Measurements from ENCODE around the gene IFNAR1. TPM values are rescaled to one million over a fixed set of nuclear protein-coding genes. Genes with fewer than 3 reads are reported as not detected.

The IFNAR1 gene
- total RNA-seq, 1 donor from 2014 or later, result 18.9 TPM

DNA sequence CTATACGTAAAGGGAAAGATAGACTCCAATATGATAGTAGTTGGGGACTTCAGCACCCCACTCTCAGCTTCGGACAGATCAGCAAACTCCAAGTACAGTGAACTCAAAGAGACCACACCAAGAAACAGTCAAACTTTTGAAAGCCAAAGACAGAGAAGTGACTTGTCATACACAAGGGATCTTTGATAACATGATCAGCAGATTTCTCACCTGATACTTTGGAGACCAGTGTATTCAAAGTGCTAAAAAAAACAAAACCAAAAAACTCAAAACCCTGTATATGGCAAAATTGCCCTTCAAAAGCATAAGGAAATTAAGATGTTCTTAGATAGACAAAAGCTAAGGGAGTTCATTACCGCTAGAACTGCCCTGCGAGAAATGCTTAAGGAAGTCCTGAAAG lies 9.4 kb downstream of the IFNAR1 start:
- Mint-ChIP-seq H3K4me3 (no peak overlapping the region), H3K36me3 (ENCODE audit: low read depth) (peaks cover 34% of the 10 kb centered on the region), H3K27me3 (ENCODE audit: low read depth) (no peaks in the 10 kb centered on the region), H3K4me1 (no peaks in the 10 kb centered on the region), H3K27ac (ENCODE audit: unreplicated experiment) (no peak overlapping the region), H3K9me3 (peaks cover 14% of the 10 kb centered on the region)
- TF ChIP-seq, protein P1, sequence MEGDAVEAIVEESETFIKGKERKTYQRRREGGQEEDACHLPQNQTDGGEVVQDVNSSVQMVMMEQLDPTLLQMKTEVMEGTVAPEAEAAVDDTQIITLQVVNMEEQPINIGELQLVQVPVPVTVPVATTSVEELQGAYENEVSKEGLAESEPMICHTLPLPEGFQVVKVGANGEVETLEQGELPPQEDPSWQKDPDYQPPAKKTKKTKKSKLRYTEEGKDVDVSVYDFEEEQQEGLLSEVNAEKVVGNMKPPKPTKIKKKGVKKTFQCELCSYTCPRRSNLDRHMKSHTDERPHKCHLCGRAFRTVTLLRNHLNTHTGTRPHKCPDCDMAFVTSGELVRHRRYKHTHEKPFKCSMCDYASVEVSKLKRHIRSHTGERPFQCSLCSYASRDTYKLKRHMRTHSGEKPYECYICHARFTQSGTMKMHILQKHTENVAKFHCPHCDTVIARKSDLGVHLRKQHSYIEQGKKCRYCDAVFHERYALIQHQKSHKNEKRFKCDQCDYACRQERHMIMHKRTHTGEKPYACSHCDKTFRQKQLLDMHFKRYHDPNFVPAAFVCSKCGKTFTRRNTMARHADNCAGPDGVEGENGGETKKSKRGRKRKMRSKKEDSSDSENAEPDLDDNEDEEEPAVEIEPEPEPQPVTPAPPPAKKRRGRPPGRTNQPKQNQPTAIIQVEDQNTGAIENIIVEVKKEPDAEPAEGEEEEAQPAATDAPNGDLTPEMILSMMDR (conservative IDR thresholded peaks at IDR 0.05), result no peak
- no peak for DNase-seq (ENCODE audit: low read depth, low spot score)

DNA sequence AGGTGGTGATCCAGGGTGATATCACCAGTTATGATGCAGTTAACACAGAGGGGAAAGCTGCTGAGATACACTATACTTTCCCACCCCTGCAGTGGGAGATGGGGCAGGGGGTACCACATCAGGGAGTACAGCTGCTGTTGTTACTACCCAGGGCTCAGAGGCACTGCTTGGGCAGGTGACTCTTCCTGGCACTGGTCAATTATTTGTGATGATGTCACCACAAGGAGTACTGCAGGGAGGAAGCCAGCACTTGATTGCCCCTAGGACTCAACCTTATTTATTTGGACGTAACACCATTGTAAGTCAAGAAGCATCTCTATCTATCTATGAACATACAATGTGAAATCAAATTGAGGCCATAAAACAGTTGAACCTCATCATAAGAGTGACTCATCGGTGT lies 10.1 kb downstream of the IFNAR1 start:
- H3K4me3 Mint-ChIP-seq, result no peak overlapping the region
- H3K36me3 Mint-ChIP-seq (ENCODE audit: low read depth), result peaks cover 34% of the 10 kb centered on the region
- TF ChIP-seq, protein P1 (conservative IDR thresholded peaks at IDR 0.05), result no peak
- no peaks in the 10 kb centered on the region for H3K4me1 Mint-ChIP-seq
- no peak for DNase-seq (ENCODE audit: low read depth, low spot score)
- H3K27ac Mint-ChIP-seq (ENCODE audit: unreplicated experiment), result no peak overlapping the region
- H3K27me3 Mint-ChIP-seq (ENCODE audit: low read depth), result no peaks in the 10 kb centered on the region
- H3K9me3 Mint-ChIP-seq, result peaks cover 14% of the 10 kb centered on the region

DNA sequence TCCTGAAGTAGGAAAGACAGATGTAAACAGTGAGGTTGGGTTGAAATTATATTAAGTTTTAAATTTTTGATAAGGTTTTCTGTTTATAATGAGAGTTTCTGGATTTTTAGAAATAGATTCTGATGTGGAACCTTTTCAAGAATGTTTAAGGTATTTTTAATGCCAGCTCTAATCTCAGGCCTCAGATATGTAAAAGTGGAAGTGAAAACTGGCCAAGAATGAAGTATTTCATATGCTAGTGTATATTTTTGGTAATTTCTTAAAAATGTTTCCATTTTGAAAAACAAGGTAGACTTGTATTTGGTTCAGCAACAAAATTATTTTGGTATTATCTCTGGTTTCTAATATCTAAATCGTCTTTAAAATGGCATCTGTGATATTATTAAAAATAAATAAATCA lies 14.4 kb downstream of the IFNAR1 start:
- TF ChIP-seq, protein P1 (conservative IDR thresholded peaks at IDR 0.05), result no peak
- Mint-ChIP-seq H3K9me3 (peaks cover 1% of the 10 kb centered on the region), H3K36me3 (ENCODE audit: low read depth) (peaks cover 10% of the 10 kb centered on the region), H3K27ac (ENCODE audit: unreplicated experiment) (no peak overlapping the region), H3K4me3 (no peak overlapping the region), H3K4me1 (no peaks in the 10 kb centered on the region), H3K27me3 (ENCODE audit: low read depth) (no peaks in the 10 kb centered on the region)
- DNase-seq (ENCODE audit: low read depth, low spot score), result no peak

DNA sequence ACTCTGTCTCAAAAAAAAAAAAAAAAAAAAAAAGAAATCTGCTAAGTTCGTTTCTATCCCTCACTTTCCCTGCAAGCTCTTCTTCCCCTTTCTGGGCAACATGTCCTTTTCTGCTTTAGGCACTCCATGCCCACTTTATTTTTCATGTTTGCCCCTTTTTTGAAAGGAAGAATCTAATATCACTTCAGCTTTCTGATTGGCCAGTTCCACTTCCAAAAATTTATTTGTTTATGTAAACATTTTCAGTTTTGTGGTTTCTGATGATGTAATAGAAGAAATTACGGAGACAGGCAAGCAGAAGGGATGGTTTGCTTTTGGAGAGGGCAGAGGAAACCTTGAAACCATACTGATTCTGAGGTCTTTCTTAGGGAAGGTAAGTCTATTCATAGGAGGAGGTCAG lies 15.1 kb downstream of the IFNAR1 start:
- TF ChIP-seq, protein P1 (conservative IDR thresholded peaks at IDR 0.05), result no peak
- Mint-ChIP-seq H3K4me1 (no peaks in the 10 kb centered on the region), H3K9me3 (no peaks in the 10 kb centered on the region), H3K27me3 (ENCODE audit: low read depth) (no peaks in the 10 kb centered on the region), H3K36me3 (ENCODE audit: low read depth) (peaks cover 10% of the 10 kb centered on the region), H3K27ac (ENCODE audit: unreplicated experiment) (no peak overlapping the region), H3K4me3 (no peak overlapping the region)
- no peak for DNase-seq (ENCODE audit: low read depth, low spot score)

DNA sequence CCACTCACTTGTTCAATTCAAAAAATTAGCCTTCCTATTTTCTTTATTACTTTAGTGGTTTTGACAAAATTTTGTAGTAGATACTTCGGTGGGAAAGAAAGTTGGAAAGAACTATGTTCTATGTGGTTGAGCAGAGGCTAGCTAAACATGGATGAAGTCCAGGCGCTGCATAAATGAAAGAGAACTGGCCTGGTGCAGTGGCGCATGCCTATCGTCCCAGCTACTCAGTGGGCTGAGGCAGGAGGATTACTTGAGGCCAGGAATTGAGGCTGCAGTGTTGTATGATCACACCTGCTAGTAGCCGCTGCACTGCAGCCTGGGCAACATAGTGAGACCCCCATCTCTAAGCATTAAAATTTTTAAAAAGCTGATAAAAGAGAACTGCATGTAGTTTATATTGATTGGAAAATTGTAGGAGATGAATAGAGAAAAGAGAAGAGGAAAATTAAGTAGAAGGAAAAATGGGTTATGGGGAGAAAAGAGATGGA lies 21.0 kb downstream of the IFNAR1 start:
- Mint-ChIP-seq H3K27ac (ENCODE audit: unreplicated experiment) (no peak overlapping the region), H3K4me3 (no peak overlapping the region), H3K4me1 (no peaks in the 10 kb centered on the region), H3K9me3 (no peaks in the 10 kb centered on the region), H3K27me3 (ENCODE audit: low read depth) (no peaks in the 10 kb centered on the region), H3K36me3 (ENCODE audit: low read depth) (peaks cover 13% of the 10 kb centered on the region)
- TF ChIP-seq, protein P1 (conservative IDR thresholded peaks at IDR 0.05), result no peak
- no peak for DNase-seq (ENCODE audit: low read depth, low spot score)

DNA sequence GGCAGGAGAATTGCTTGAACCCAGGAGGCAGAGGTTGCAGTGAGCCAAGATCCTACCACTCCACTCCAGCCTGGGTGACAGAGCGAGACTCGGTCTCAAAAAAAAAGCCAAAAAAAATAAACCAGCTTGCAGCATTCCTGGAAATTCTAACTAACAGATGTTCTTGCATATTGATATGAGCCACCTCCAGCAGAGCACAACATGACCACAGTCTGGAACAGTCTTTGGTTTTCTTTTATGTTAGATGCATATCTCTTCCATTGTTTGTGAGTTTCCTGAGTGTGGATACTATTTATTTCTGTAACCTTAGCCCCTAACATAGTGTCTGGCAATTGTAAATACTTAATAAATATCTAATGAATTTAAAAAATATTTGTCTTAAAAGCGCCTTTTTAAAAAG lies 23.9 kb downstream of the IFNAR1 start:
- Mint-ChIP-seq H3K4me1 (no peaks in the 10 kb centered on the region), H3K27me3 (ENCODE audit: low read depth) (no peaks in the 10 kb centered on the region), H3K36me3 (ENCODE audit: low read depth) (peaks cover 7% of the 10 kb centered on the region), H3K9me3 (no peaks in the 10 kb centered on the region), H3K27ac (ENCODE audit: unreplicated experiment) (no peak overlapping the region), H3K4me3 (no peak overlapping the region)
- no peak for DNase-seq (ENCODE audit: low read depth, low spot score)
- TF ChIP-seq, protein P1 (conservative IDR thresholded peaks at IDR 0.05), result no peak
